GM23248 (cell line): Measurements from ENCODE around the gene CDCA5. TPM values are rescaled to one million over a fixed set of nuclear protein-coding genes. Genes with fewer than 3 reads are reported as not detected.

Source experiments
- DNase-seq: peaks from one replicate; pipeline ENCODE4 v3.0.0-alpha.2; 2015
- H2AFZ ChIP-seq: fragments of 200-600 bp; sonication (generic); 2 replicates; pipeline ENCODE4 v1.6.1; 2016; ENCODE audit warnings: antibody characterized with exemption
- H3F3A ChIP-seq: fragments of 200-600 bp; sonication (generic); 2 replicates; pipeline ENCODE4 v1.6.1; 2016; ENCODE audit warnings: mild to moderate bottlenecking, antibody characterized with exemption, mixed run types; ENCODE audit not compliant: insufficient read depth
- H3K27ac ChIP-seq: fragments of 200-600 bp; sonication (generic); 2 replicates; pipeline ENCODE4 v1.5.1; 2016; ENCODE audit warnings: mild to moderate bottlenecking
- H3K27me3 ChIP-seq: fragments of 200-600 bp; sonication (generic); replicated peaks from 2 replicates; pipeline ENCODE4 v1.6.1; 2016; ENCODE audit warnings: mild to moderate bottlenecking; ENCODE audit not compliant: insufficient read depth
- H3K36me3 ChIP-seq: fragments of 200-600 bp; sonication (generic); 2 replicates; pipeline ENCODE4 v1.6.1; 2016; ENCODE audit warnings: low read depth, mild to moderate bottlenecking
- H3K4me1 ChIP-seq: fragments of 200-600 bp; sonication (generic); 2 replicates; pipeline ENCODE4 v1.6.1; 2016; ENCODE audit warnings: mild to moderate bottlenecking; ENCODE audit not compliant: insufficient read depth
- H3K4me2 ChIP-seq: fragments of 200-600 bp; sonication (generic); one replicate; pipeline ENCODE4 v1.6.1; 2016; ENCODE audit warnings: mild to moderate bottlenecking; ENCODE audit not compliant: unreplicated experiment
- H3K4me3 ChIP-seq: fragments of 200-600 bp; sonication (generic); 2 replicates; pipeline ENCODE4 v1.5.1; 2016; ENCODE audit warnings: mild to moderate bottlenecking
- H3K79me2 ChIP-seq: fragments of 200-600 bp; sonication (generic); 2 replicates; pipeline ENCODE4 v1.6.1; 2016; ENCODE audit warnings: mild to moderate bottlenecking; ENCODE audit not compliant: insufficient read depth
- H3K9ac ChIP-seq: fragments of 200-600 bp; sonication (generic); 2 replicates; pipeline ENCODE4 v1.6.1; 2016; ENCODE audit warnings: mild to moderate bottlenecking
- H3K9me2 ChIP-seq: fragments of 200-600 bp; sonication (generic); 2 replicates; pipeline ENCODE4 v1.6.1; 2016; ENCODE audit warnings: mixed run types, mild to moderate bottlenecking, moderate library complexity; ENCODE audit not compliant: insufficient read depth
- H3K9me3 ChIP-seq: fragments of 200-600 bp; sonication (generic); one replicate; pipeline ENCODE4 v1.6.1; 2017; ENCODE audit warnings: low read depth
- H4K20me1 ChIP-seq: fragments of 200-600 bp; sonication (generic); 2 replicates; pipeline ENCODE4 v1.6.0; 2016; ENCODE audit not compliant: insufficient read depth
- EZH2 ChIP-seq: fragments of 200-600 bp; sonication (generic); IDR thresholded peaks from 2 replicates; pipeline ENCODE4 v1.6.1; 2018; ENCODE audit warnings: antibody characterized with exemption, mild to moderate bottlenecking; ENCODE audit not compliant: insufficient read depth, poor library complexity, severe bottlenecking
- EZH2phosphoT487 ChIP-seq: fragments of 200-600 bp; sonication (generic); IDR thresholded peaks from 2 replicates; pipeline ENCODE4 v1.6.1; 2018; ENCODE audit warnings: antibody characterized with exemption, moderate library complexity, mild to moderate bottlenecking, low read depth; ENCODE audit not compliant: insufficient read depth
- WGBS, 2 experiments: methylation state at CpG; one replicate each; pipeline ENCODE4 v1.1.6; 2015 to 2017; ENCODE audit warnings: low lambda C conversion rate in 2 of 2, low coverage in 1 of 2; ENCODE audit errors: missing lambda C conversion rate in 2 of 2; 5-methylcytosine and 5-hydroxymethylcytosine counted together
- in situ Hi-C: fragments of 300-500 bp; cut with MboI; formaldehyde crosslinking; loops from 2 replicates; pipeline ENCODE4 v1.15.0; 2020
- polyA plus RNA-seq: library from polyadenylated mRNA; unstranded; fragments of >200 nt; fragmentation: Nextera tagmentation; extraction: Ambion mirVana; gene quantifications from 2 replicates; pipeline ENCODE4 v1.2.1, GENCODE V29; 2016
- total RNA-seq: library from RNA; depleted of rRNA; stranded (reverse); fragments of >200 nt; shearing (Covaris generic); gene quantifications from 2 replicates; pipeline ENCODE4 v1.2.3, GENCODE V29; 2014

The CDCA5 gene
- total and polyA plus RNA-seq, 2 experiments from 2014 or later: 11.9 to 16.8 TPM

DNA sequence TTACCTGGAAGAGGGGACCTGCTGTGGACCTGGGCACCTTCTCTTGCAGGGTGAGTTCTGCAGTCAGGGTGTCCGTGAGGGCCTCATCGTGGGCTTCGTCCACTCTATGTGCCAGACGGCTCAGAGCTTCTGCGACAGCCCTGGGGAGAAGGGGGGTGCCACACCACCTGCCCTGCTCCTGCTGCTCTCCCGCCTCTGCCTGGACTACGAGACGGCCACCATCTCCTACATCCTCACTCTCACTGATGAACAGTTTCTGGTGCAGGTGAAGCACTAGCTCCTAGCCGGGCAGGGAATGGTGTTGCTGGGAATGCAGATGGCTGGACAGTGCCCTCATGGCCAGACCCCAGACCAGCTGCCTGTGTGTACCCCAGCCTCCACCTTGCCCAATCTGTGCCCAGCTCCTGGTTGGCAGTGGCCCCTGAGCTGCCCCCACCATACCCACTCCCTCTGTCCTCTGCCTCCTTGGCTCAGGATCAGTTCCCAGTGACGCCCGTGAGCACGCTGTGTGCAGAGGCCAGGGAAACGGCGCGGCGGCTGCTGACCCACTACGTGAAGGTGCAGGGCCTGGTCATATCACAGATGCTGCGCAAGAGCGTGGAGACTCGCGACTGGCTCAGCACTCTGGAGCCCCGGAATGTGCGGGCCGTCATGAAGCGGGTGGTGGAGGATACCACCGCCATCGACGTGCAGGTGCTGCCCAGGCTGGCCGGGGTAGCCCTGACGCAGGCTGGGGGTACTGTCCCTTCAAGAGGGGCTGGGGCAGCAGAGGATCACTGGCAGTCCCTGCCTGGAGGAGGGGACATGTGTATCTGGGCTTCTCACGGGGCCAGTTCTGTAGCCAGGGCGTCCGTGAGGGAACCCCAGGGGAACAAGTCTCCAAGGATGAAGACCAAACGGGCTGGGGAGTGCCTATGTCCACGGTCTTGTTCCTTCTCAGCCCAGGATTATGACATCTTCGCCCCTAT lies 25.7 kb upstream of the CDCA5 start:
- WGBS, 2 experiments: 86 to 87% methylated on average over 34 to 36 of the region's 36 CpGs
- Histone ChIP-seq H3K9ac (no peak overlapping the region), H3K27ac (no peak overlapping the region)

DNA sequence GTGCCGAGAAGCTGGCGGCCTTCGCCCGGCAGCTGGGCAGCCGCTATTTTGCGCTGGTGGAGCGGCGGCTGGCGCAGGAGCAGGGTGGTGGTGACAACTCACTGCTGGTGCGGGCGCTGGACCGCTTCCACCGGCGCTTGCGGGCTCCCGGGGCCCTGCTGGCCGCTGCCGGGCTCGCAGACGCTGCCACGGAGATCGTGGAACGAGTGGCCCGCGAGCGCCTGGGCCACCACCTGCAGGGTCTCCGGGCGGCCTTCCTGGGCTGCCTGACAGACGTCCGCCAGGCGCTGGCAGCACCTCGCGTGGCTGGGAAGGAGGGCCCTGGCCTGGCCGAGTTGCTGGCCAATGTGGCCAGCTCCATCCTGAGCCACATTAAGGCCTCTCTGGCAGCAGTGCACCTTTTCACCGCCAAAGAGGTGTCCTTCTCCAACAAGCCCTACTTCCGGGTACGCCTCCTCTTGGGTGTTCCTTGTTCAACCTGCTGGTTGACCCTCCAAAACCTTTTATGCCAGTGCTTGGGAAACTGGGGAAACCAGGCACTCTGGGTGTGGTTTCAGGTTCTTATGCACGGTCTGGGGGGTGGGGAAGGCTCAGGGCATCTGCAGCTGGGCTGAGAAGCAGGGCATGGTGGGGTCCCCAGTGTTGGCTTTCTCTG lies 24.8 kb upstream of the CDCA5 start:
- 92% methylated on average over 37 to 38 of the region's 38 CpGs for WGBS, 2 experiments
- Histone ChIP-seq H3K4me3 (no peak overlapping the region), H3F3A (0 out of 2 replicates have a peak, but pooled peaks cover 6% of the 10 kb centered on the region), H3K79me2 (peaks cover 20% of the 10 kb centered on the region), H3K9ac (no peak overlapping the region), H2AFZ (no peak overlapping the region), H3K27ac (no peak overlapping the region), H4K20me1 (no peaks in the 10 kb centered on the region), H3K9me2 (no peaks in the 10 kb centered on the region), H3K4me2 (no peak overlapping the region), H3K4me1 (peaks cover 9% of the 10 kb centered on the region; the same call in 1 of the 2 replicates), H3K36me3 (no peaks in the 10 kb centered on the region), H3K9me3 (no peaks in the 10 kb centered on the region), H3K27me3 (no peaks in the 10 kb centered on the region)
- DNase-seq: no peak
- TF ChIP-seq EZH2 (no peak), EZH2phosphoT487 (no peak)
- in situ Hi-C loops: no loop called here

More for the DNA sequence above, 25.7 kb upstream of the CDCA5 start:
- no peak overlapping the region for H2AFZ ChIP-seq
- TF ChIP-seq EZH2 (no peak), EZH2phosphoT487 (no peak)
- no peak for DNase-seq
- H3K4me3 ChIP-seq: no peak overlapping the region
- H3K79me2 ChIP-seq: peaks cover 12% of the 10 kb centered on the region
- H4K20me1 ChIP-seq: no peaks in the 10 kb centered on the region
- peaks cover 9% of the 10 kb centered on the region; the same call in 1 of the 2 replicates for H3K4me1 ChIP-seq
- no peaks in the 10 kb centered on the region for H3K9me2 ChIP-seq
- H3K4me2 ChIP-seq: no peak overlapping the region
- no peaks in the 10 kb centered on the region for H3K9me3 ChIP-seq
- H3K27me3 ChIP-seq: no peaks in the 10 kb centered on the region
- no peaks in the 10 kb centered on the region for H3K36me3 ChIP-seq
- in situ Hi-C loops: no loop called here
- 0 out of 2 replicates have a peak, but pooled peaks cover 6% of the 10 kb centered on the region for H3F3A ChIP-seq

DNA sequence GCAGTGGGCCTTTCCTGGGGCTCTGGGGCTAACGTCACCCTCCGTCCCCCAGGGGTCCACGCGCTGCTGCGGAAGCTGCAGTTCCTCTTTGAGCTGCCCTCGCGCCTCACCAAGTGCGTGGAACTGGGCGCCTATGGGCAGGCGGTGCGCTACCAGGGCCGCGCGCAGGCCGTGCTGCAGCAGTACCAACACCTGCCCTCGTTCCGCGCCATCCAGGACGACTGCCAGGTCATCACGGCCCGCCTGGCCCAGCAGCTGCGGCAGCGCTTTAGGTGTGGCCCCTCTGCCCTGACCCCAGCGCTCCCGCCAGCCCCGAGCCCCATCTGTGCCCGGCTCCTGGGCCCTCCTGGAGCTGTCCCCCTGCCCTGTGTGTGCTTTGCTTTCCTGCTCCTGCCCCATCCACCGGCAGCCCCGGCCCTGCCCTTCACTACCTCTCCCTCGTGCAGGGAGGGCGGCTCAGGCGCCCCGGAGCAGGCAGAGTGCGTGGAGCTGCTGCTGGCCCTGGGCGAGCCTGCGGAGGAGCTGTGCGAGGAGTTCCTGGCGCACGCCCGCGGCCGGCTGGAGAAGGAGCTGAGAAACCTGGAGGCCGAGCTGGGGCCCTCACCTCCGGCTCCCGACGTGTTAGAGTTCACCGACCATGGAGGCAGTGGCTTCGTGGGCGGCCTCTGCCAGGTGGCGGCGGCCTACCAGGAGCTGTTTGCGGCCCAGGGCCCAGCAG lies 24.1 kb upstream of the CDCA5 start:
- Histone ChIP-seq H3K9me3 (no peaks in the 10 kb centered on the region), H3K4me3 (no peak overlapping the region), H3K4me2 (no peak overlapping the region), H4K20me1 (no peaks in the 10 kb centered on the region), H3K27me3 (no peaks in the 10 kb centered on the region), H2AFZ (no peak overlapping the region), H3K36me3 (no peaks in the 10 kb centered on the region), H3K27ac (no peak overlapping the region), H3K9ac (no peak overlapping the region), H3K79me2 (peaks cover 20% of the 10 kb centered on the region), H3K9me2 (no peaks in the 10 kb centered on the region), H3K4me1 (peaks cover 6% of the 10 kb centered on the region; the same call in 1 of the 2 replicates), H3F3A (0 out of 2 replicates have a peak, but pooled peaks cover 6% of the 10 kb centered on the region)
- TF ChIP-seq EZH2 (no peak), EZH2phosphoT487 (no peak)
- in situ Hi-C loops: no loop called here
- DNase-seq: no peak
- 93 to 94% methylated on average over 43 to 52 of the region's 52 CpGs for WGBS, 2 experiments

DNA sequence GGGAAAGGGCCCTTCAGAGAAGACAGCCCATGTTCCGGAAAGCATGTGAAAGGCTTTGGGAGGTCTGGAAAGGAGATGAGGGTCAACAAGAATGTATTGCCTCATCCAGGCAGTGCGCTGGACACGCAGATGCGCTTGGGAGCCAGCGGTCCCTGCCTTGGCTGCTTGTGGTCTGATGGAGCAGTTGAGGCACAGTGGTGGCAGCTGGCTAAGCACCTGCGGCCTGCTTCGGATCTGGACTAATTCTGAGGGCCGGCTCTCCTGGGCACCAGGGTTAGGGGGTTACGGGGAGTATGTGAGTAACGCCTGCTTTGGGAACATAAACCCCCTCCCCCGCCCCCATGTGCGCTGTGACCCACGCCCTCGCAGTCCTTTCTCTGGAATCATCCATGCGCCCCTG lies 23.2 kb upstream of the CDCA5 start:
- Histone ChIP-seq H3K27ac (no peak overlapping the region), H3F3A (0 out of 2 replicates have a peak, but pooled peaks cover 6% of the 10 kb centered on the region), H3K9me3 (no peaks in the 10 kb centered on the region), H3K9ac (no peak overlapping the region), H3K79me2 (peaks cover 27% of the 10 kb centered on the region), H3K27me3 (no peaks in the 10 kb centered on the region), H3K4me2 (no peak overlapping the region), H4K20me1 (no peaks in the 10 kb centered on the region), H3K4me1 (peaks cover 4% of the 10 kb centered on the region; the same call in 1 of the 2 replicates), H3K9me2 (no peaks in the 10 kb centered on the region), H2AFZ (no peak overlapping the region), H3K4me3 (no peak overlapping the region), H3K36me3 (no peaks in the 10 kb centered on the region)
- TF ChIP-seq EZH2 (no peak), EZH2phosphoT487 (no peak)
- 92 to 95% methylated on average over 15 of the region's 15 CpGs for WGBS, 2 experiments
- no peak for DNase-seq
- in situ Hi-C loops: no loop called here
